Measurements from ENCODE around the gene KSR1.
A peak's percentile ranks its signal among the peaks of the same experiment; 100 is the strongest.

The KSR1 gene

DNA sequence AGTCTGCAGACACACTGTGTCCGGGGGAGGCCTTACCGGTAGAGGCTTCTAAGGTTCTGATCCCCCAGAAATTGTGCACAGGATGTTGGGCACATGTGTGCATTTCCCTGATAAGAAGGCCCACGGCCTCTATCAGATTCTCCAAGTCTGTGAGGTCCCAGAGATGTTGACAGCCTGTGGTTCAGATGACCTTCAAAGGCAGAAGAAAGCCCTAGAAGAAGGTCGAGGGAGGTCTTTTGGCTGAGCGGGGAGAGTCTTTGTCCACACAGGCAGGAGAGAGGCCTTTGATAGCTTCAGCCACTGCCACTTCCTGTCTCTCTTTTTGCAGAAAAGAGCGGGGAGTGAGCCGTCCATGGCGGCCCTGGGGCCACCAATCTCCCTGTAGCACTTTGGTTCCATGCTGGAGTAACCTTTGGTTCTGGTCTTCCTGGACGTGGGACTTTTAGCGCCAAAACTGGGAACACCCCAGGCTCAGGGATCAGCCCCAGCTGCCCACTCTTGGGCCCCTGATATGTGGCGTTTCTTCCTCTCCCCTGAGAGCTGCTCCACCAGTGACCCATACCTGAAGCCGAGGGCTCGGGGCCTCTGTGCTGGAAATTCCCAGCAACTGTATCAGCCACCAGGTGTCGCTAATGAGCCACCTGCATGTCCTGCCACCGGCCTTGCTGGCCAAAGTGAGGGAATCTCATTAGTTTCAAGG is 146.6 kb downstream of the KSR1 start:
- Histone ChIP-seq H3K9ac (ENCODE audit: insufficient read length) (peak overlapping the region; percentile 12), H3K4me3 (no peak overlapping the region), H3K9me3 (ENCODE audit: low read depth, low read length) (no peaks in the 10 kb centered on the region), H3K36me3 (ENCODE audit: insufficient read depth, low read length) (peaks cover 58% of the 10 kb centered on the region), H3K27ac (no peak overlapping the region)
- DNase-seq (ENCODE audit: low read depth, low spot score): no peak
- no peak for TF ChIP-seq EZH2 (IDR thresholded peaks at IDR 0.05)
- TF ChIP-seq FOXP2 (optimal IDR thresholded peaks at IDR 0.05; ENCODE audit: control extremely low read depth, extremely low read length, insufficient read depth): no peak
- no peak for TF ChIP-seq POLR2AphosphoS5 (IDR thresholded peaks at IDR 0.05; ENCODE audit: borderline replicate concordance, low read depth, low read length)

DNA sequence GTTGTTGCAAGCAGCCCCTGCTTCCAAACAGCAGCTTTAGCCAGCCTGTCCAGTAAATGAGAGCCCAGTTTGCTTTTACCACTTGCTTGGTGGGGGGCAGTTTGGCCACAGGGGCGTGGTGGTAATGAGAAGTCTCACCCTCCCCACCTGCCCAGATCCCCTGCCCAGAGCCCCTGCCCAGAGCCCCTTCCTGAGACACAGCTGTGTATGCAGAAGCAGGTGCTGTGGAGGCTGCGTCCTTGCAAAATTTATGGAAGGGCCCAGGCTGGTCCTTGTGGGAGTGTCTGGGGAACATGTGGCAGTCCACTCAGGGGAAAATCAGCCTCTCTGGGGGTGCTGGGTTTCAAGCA is 147.1 kb downstream of the KSR1 start:
- TF ChIP-seq FOXP2 (optimal IDR thresholded peaks at IDR 0.05; ENCODE audit: control extremely low read depth, extremely low read length, insufficient read depth) (no peak), EZH2 (IDR thresholded peaks at IDR 0.05) (no peak), POLR2AphosphoS5 (IDR thresholded peaks at IDR 0.05; ENCODE audit: borderline replicate concordance, low read depth, low read length) (no peak)
- no peak overlapping the region for H3K9ac ChIP-seq (ENCODE audit: insufficient read length)
- H3K27ac ChIP-seq: no peak overlapping the region
- no peak overlapping the region for H3K4me3 ChIP-seq
- peaks cover 62% of the 10 kb centered on the region for H3K36me3 ChIP-seq (ENCODE audit: insufficient read depth, low read length)
- no peak for DNase-seq (ENCODE audit: low read depth, low spot score)
- H3K9me3 ChIP-seq (ENCODE audit: low read depth, low read length): no peaks in the 10 kb centered on the region

DNA sequence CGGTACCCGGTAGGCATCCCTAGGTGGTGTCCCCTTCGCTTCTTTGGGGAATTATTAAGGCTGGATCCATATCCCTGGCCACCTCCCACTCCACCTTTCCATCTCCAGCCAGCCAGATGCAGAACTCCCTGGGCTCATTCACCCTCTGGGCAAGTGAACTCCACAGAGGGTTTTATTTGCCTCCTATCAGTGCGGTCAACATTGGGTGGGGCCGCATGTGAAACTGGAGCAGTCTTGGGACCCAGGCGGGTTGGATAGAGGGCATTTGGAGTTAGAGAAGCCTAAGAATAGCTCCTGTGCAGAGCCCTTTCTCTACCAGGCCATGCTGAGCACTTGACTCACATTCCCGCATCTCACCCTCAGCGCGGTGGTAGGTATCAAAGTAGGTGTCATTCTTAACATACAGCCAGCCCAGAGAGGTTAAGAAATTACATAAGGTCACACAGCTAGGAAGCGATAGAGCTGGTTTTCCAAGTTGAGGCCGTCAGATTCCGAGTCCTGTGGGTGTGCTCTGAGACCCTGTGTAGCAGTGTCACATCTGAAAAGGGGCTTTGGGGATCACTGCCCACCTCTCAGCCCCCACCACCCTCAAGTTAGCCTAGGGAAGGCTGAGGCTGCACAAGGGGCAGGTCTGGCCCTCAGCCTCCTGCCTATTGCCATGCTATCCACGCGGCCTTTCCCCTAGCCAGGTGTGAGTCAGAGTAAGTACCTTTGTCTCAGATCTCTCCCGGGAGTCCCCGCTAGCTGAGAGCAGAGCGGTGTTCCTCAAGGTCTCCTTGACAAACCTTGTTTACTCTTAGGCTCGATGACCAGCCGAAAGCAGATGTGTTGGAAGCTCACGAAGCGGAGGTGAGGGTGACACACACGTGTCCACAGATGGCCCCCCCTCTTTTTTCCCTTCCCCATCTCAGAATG is 147.9 kb downstream of the KSR1 start:
- Histone ChIP-seq H3K36me3 (ENCODE audit: insufficient read depth, low read length) (peaks cover 69% of the 10 kb centered on the region), H3K9me3 (ENCODE audit: low read depth, low read length) (no peaks in the 10 kb centered on the region), H3K4me3 (no peak overlapping the region), H3K27ac (no peak overlapping the region), H3K9ac (ENCODE audit: insufficient read length) (no peak overlapping the region)
- no peak for DNase-seq (ENCODE audit: low read depth, low spot score)
- TF ChIP-seq POLR2AphosphoS5 (IDR thresholded peaks at IDR 0.05; ENCODE audit: borderline replicate concordance, low read depth, low read length) (no peak), EZH2 (IDR thresholded peaks at IDR 0.05) (no peak), FOXP2 (optimal IDR thresholded peaks at IDR 0.05; ENCODE audit: control extremely low read depth, extremely low read length, insufficient read depth) (no peak)

DNA sequence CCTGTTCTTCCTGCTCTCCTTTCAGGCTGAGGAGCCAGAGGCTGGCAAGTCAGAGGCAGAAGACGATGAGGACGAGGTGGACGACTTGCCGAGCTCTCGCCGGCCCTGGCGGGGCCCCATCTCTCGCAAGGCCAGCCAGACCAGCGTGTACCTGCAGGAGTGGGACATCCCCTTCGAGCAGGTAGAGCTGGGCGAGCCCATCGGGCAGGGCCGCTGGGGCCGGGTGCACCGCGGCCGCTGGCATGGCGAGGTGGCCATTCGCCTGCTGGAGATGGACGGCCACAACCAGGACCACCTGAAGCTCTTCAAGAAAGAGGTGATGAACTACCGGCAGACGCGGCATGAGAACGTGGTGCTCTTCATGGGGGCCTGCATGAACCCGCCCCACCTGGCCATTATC is 149.2 kb downstream of the KSR1 start:
- no peak overlapping the region for H3K27ac ChIP-seq
- no peak overlapping the region for H3K4me3 ChIP-seq
- no peaks in the 10 kb centered on the region for H3K9me3 ChIP-seq (ENCODE audit: low read depth, low read length)
- no peak for DNase-seq (ENCODE audit: low read depth, low spot score)
- H3K36me3 ChIP-seq (ENCODE audit: insufficient read depth, low read length): peaks cover 81% of the 10 kb centered on the region
- H3K9ac ChIP-seq (ENCODE audit: insufficient read length): no peak overlapping the region
- no peak for TF ChIP-seq FOXP2 (optimal IDR thresholded peaks at IDR 0.05; ENCODE audit: control extremely low read depth, extremely low read length, insufficient read depth)
- no peak for TF ChIP-seq POLR2AphosphoS5 (IDR thresholded peaks at IDR 0.05; ENCODE audit: borderline replicate concordance, low read depth, low read length)
- TF ChIP-seq EZH2 (IDR thresholded peaks at IDR 0.05): no peak

DNA sequence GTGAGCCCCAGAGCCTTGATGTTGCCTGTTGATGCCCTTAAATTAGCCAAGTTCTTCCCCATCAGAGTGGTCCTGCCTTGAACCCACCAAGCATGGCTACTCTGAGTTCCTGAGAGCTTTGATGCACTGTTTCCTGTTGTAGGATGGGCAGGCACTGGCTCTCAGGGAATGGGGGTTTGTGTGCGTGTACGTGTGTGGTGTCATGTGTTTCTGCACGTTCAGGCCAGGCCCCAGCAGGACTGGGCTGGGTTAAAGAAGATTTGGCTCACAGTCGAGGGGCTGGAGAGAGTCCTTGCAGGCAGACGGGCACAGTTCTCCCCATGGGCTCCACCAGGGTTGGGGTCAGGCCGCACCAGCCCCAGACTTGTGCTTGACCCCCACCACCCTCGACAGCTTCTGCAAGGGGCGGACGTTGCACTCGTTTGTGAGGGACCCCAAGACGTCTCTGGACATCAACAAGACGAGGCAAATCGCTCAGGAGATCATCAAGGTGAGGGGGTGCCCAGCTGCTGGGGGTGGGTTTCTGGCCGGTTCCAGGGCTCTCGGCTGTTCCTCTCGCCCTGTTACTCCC is 151.4 kb downstream of the KSR1 start:
- Histone ChIP-seq H3K4me3 (no peak overlapping the region), H3K36me3 (ENCODE audit: insufficient read depth, low read length) (peaks cover 76% of the 10 kb centered on the region), H3K9me3 (ENCODE audit: low read depth, low read length) (no peaks in the 10 kb centered on the region), H3K9ac (ENCODE audit: insufficient read length) (no peak overlapping the region), H3K27ac (no peak overlapping the region)
- TF ChIP-seq POLR2AphosphoS5 (IDR thresholded peaks at IDR 0.05; ENCODE audit: borderline replicate concordance, low read depth, low read length) (no peak), FOXP2 (optimal IDR thresholded peaks at IDR 0.05; ENCODE audit: control extremely low read depth, extremely low read length, insufficient read depth) (no peak), EZH2 (IDR thresholded peaks at IDR 0.05) (no peak)
- DNase-seq (ENCODE audit: low read depth, low spot score): no peak

DNA sequence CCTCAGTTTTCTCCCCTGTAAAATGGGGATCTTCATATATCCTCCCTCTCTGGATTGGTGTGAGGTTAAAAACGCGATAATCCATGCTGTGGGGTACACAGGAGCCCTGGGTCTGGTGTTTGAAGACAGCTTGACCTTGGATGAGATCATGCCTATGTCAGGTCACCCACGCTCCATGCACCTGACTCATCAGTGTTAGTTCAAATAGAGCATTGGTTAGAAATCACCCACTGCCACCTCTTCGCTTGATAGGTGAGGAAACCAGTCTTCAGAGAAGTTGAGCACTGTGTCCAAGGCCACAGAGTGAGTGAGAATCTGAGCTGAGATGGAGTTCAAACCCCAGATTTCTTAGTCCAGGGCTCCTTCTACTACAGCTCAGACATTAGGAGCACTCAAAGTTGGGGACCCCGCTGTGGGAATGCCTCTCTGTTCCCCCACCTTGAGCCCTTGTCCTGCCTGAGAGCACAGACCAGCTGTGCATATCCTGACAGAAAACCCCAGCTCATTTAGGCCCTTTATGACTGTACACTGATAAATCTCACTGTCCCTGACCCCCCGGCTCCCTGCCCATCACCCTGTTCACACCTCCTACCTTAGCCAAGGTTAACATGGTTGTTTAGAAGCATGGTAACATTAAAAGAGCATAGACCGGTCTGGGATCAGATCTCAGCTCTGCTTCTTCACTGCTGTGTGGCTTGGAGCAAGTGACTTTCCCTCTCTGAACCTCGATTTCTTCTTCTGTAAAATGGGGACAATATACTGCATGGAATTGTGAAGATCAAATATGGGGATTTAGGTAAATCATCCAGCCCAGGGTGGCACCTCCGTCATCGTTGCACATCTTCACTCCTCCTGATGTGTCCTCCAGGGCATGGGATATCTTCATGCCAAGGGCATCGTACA is 152.3 kb downstream of the KSR1 start:
- H3K27ac ChIP-seq: no peak overlapping the region
- peaks cover 84% of the 10 kb centered on the region for H3K36me3 ChIP-seq (ENCODE audit: insufficient read depth, low read length)
- no peaks in the 10 kb centered on the region for H3K9me3 ChIP-seq (ENCODE audit: low read depth, low read length)
- no peak overlapping the region for H3K9ac ChIP-seq (ENCODE audit: insufficient read length)
- TF ChIP-seq EZH2 (IDR thresholded peaks at IDR 0.05): no peak
- TF ChIP-seq FOXP2 (optimal IDR thresholded peaks at IDR 0.05; ENCODE audit: control extremely low read depth, extremely low read length, insufficient read depth): no peak
- TF ChIP-seq POLR2AphosphoS5 (IDR thresholded peaks at IDR 0.05; ENCODE audit: borderline replicate concordance, low read depth, low read length): no peak
- no peak for DNase-seq (ENCODE audit: low read depth, low spot score)
- H3K4me3 ChIP-seq: no peak overlapping the region

DNA sequence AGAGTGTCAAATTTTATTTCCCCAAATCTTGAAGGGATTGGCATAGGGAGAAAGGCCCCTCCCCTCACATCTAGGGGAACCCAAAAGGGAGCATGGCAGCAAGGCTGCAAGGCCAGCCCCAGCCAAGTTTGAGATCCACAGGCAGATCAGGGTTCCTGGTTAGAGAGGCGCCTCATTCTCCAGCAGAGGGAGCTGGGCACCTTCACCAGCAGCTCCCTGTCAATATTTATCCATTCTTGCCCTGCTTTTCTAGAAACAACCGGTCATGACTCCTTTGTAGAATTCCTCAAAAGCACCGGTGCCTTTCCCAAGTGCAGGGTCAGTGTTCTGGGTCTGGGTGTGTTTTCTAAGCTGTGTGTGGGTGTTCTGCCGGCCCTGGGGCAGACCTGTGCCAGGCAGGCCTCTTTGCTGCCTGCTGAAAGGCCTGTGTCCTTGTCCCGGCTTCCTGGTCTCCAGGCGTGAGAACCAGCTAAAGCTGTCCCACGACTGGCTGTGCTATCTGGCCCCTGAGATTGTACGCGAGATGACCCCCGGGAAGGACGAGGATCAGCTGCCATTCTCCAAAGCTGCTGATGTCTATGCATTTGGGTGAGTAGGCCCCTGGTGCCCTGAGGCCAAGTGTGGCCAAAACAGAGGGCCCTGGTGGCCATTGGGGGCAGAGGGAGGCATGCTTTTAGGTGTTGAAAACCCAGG is 153.5 kb downstream of the KSR1 start:
- Histone ChIP-seq H3K4me3 (no peak overlapping the region), H3K36me3 (ENCODE audit: insufficient read depth, low read length) (peaks cover 80% of the 10 kb centered on the region), H3K9ac (ENCODE audit: insufficient read length) (no peak overlapping the region), H3K27ac (no peak overlapping the region), H3K9me3 (ENCODE audit: low read depth, low read length) (no peaks in the 10 kb centered on the region)
- TF ChIP-seq POLR2AphosphoS5 (IDR thresholded peaks at IDR 0.05; ENCODE audit: borderline replicate concordance, low read depth, low read length) (no peak), FOXP2 (optimal IDR thresholded peaks at IDR 0.05; ENCODE audit: control extremely low read depth, extremely low read length, insufficient read depth) (no peak), EZH2 (IDR thresholded peaks at IDR 0.05) (no peak)
- DNase-seq (ENCODE audit: low read depth, low spot score): no peak
